Measurements from ENCODE around the gene AOC2.
"Not testable (repeated sequence)": the region's sequence is repeated elsewhere in the genome, so short reads cannot be mapped to it uniquely, and the experiment has no call there.

DNA sequence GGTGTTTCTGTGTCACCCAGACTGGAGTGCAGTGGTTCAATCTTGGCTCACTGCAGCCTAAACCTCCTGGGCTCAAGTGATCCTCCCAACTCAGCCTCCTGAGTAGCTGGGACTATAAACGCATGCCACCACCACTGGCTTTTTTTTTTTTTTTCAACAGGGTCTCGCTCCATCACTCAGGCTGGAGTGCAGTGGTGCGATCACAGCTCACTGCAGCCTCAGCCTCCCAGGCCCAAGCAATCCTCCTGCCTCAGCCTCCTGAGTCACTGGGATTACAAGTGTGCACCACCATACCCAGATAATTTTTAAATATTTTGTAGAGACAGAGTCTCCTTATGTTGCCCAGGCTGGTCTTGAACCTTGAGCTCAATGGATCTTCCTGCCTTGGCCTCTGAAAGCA is 41.4 kb downstream of the AOC2 start:
- not testable (repeated sequence) for TF ChIP-seq MAZ (IDR thresholded peaks at IDR 0.05; ENCODE audit: borderline replicate concordance, low read depth, low read length); CBX2 (IDR thresholded peaks at IDR 0.05; ENCODE audit: borderline replicate concordance, low read depth); HDAC2 (IDR thresholded peaks at IDR 0.05); RAD21 (conservative IDR thresholded peaks at IDR 0.05 in 1 of 2, IDR thresholded peaks at IDR 0.05 in 1 of 2); PHF8 (IDR thresholded peaks at IDR 0.05; ENCODE audit: borderline replicate concordance, low read depth); RFX5 (IDR thresholded peaks at IDR 0.05); CEBPB (IDR thresholded peaks at IDR 0.05)
- TF ChIP-seq, protein P1, sequence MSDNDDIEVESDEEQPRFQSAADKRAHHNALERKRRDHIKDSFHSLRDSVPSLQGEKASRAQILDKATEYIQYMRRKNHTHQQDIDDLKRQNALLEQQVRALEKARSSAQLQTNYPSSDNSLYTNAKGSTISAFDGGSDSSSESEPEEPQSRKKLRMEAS (IDR thresholded peaks at IDR 0.05), result not testable (repeated sequence)
- TF ChIP-seq, protein P2, sequence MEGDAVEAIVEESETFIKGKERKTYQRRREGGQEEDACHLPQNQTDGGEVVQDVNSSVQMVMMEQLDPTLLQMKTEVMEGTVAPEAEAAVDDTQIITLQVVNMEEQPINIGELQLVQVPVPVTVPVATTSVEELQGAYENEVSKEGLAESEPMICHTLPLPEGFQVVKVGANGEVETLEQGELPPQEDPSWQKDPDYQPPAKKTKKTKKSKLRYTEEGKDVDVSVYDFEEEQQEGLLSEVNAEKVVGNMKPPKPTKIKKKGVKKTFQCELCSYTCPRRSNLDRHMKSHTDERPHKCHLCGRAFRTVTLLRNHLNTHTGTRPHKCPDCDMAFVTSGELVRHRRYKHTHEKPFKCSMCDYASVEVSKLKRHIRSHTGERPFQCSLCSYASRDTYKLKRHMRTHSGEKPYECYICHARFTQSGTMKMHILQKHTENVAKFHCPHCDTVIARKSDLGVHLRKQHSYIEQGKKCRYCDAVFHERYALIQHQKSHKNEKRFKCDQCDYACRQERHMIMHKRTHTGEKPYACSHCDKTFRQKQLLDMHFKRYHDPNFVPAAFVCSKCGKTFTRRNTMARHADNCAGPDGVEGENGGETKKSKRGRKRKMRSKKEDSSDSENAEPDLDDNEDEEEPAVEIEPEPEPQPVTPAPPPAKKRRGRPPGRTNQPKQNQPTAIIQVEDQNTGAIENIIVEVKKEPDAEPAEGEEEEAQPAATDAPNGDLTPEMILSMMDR (IDR thresholded peaks at IDR 0.05), result not testable (repeated sequence)
